SJSA1 (cell line): Measurements from ENCODE around the gene OPHN1. TPM values are rescaled to one million over a fixed set of nuclear protein-coding genes. Genes with fewer than 3 reads are reported as not detected.

Source experiments
- DNase-seq, 2 experiments: peaks; one replicate each; pipeline ENCODE4 v3.0.0-alpha.2; 2015 to 2020; ENCODE audit warnings: low spot score in 2 of 2, low read depth in 1 of 2
- H3K27ac ChIP-seq: fragments of 250-450 bp; sonication (Bioruptor Pico); 2 replicates; pipeline ENCODE4 v1.5.1; 2020; ENCODE audit warnings: mild to moderate bottlenecking, moderate library complexity
- H3K27me3 ChIP-seq: fragments of 250-450 bp; sonication (Bioruptor Pico); replicated peaks from 2 replicates; pipeline ENCODE4 v1.5.1; 2020; ENCODE audit warnings: mild to moderate bottlenecking, moderate library complexity
- H3K36me3 ChIP-seq: fragments of 250-450 bp; sonication (Bioruptor Pico); 2 replicates; pipeline ENCODE4 v1.5.1; 2020; ENCODE audit warnings: mild to moderate bottlenecking
- H3K4me1 ChIP-seq: fragments of 250-450 bp; sonication (Bioruptor Pico); replicated peaks from 2 replicates; pipeline ENCODE4 v1.6.1; 2021; ENCODE audit warnings: mild to moderate bottlenecking
- H3K4me3 ChIP-seq: fragments of 250-450 bp; sonication (Bioruptor Pico); 2 replicates; pipeline ENCODE4 v1.5.1; 2020; ENCODE audit warnings: mild to moderate bottlenecking
- H3K9me3 ChIP-seq: fragments of 250-450 bp; sonication (Bioruptor Pico); replicated peaks from 2 replicates; pipeline ENCODE4 v1.5.1; 2020; ENCODE audit warnings: mild to moderate bottlenecking
- total RNA-seq: library from RNA; depleted of rRNA; stranded (reverse); fragments of >200 nt; shearing (Covaris generic); gene quantifications from 2 replicates; pipeline ENCODE4 v1.2.3, GENCODE V29; 2014

The OPHN1 gene
- total RNA-seq, 1 experiment from 2014 or later = 7.8 TPM

DNA sequence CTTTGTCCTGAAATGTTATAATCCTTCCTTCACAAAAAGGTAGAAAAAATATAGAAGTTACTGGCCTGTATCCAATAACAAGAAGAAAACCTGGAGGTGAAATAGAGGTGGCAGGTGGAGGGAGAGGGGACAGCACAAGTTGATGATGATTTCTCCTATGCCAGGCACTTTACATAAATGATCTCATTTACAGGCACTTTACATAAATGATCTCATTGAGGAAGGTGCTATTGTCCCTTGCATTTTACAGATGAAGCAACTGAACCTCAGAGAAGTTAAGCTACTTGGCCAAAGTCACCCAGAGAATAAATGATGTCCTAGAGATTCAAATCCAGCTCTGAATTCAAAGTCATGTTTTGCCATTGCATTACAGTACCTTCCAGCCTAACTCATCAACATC is 7.1 kb upstream of the OPHN1 start:
- no peak overlapping the region for H3K4me3 ChIP-seq
- H3K9me3 ChIP-seq = no peaks in the 10 kb centered on the region
- H3K4me1 ChIP-seq = peaks cover 34% of the 10 kb centered on the region
- DNase-seq = no peak
- no peak overlapping the region for H3K27ac ChIP-seq
- H3K27me3 ChIP-seq = no peaks in the 10 kb centered on the region
- H3K36me3 ChIP-seq = no peaks in the 10 kb centered on the region

DNA sequence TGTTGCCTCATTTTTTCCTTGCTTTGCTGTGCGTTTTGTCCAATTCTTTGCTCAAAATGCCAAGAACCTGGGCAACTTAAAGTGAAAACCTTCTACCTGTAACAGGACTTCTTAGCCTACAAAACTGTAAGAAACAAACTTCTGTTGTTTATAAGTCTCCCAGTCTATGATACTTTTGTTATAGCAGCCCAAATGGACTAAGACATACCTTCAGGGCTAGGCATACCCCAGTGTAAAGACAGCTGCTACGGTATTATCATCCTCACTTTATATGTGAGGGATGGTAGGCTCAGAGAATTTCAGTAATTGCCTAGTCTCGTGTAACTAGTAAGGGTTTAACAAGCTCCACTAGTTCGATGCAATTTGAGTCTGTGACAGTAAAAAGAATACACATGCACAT is 6.0 kb upstream of the OPHN1 start:
- no peaks in the 10 kb centered on the region for H3K36me3 ChIP-seq
- H3K9me3 ChIP-seq = no peaks in the 10 kb centered on the region
- no peak for DNase-seq
- no peak overlapping the region for H3K27ac ChIP-seq
- no peaks in the 10 kb centered on the region for H3K27me3 ChIP-seq
- H3K4me1 ChIP-seq = peaks cover 38% of the 10 kb centered on the region
- H3K4me3 ChIP-seq = no peak overlapping the region

DNA sequence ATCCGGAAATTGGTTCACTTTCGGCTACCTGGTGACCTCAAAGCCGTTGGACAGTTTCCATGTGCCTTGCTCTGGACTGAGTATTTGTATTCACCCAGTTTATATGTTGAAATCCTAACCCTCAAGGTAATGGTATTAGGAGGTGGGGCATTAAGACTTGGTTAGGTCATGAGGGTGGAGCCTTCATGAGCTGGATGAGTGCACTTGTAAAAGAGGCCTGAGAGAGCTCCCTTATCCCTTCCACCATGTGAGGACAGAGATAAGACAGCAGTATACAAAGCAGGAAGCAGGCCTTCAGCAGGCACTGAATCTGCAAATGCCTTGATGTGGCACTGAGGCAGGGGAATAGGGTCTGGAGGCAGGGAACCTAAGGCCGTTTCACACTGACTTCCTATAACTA is 5.3 kb upstream of the OPHN1 start:
- Histone ChIP-seq H3K4me3 (no peak overlapping the region), H3K27me3 (no peaks in the 10 kb centered on the region), H3K36me3 (no peaks in the 10 kb centered on the region), H3K27ac (no peak overlapping the region), H3K9me3 (no peaks in the 10 kb centered on the region), H3K4me1 (peaks cover 41% of the 10 kb centered on the region)
- no peak for DNase-seq

DNA sequence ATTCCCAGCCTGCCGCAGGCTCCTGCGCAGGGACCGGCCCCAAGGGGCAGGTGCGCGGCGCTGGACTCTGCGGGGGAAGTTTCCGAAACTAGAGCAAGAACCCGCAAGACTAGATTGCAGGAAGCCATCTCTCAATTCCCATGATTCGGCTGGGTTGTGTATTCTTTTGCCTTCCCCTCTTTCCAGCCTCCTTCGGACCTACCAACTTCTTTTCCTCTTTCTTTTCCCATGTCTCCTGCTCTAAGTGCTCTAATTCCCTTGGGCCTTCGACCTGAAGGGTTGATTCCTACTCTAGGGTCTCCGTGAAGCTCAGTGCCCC is 645 bp upstream of the OPHN1 start:
- Histone ChIP-seq H3K27me3 (no peaks in the 10 kb centered on the region), H3K9me3 (no peaks in the 10 kb centered on the region), H3K4me3 (peak overlapping the region; percentile 53), H3K36me3 (peaks cover 10% of the 10 kb centered on the region; the same call in 1 of the 2 replicates), H3K4me1 (peaks cover 48% of the 10 kb centered on the region), H3K27ac (no peak overlapping the region)
- no peak for DNase-seq

DNA sequence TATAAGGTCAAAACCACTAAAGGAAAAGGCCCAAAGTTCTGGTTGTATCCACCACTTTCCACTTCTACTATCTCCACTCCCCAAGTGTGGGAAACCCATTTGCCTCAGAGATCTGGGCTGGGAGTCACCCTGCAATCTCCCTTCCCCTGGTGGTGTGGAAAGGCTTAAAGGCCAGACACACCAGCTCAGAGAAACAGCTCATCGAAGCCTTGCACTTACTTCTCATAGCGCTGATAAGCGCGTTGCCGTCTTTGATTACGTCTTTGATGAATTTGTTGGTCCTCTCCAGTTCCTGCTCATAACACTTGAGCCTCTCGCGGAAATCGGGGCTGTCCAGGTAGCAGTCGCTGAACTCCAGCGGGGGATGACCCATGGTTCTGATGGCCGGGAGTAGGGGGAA is 647 bp downstream of the OPHN1 start:
- Histone ChIP-seq H3K4me1 (peaks cover 61% of the 10 kb centered on the region), H3K36me3 (peaks cover 10% of the 10 kb centered on the region), H3K27ac (peak overlapping the region; percentile 35), H3K9me3 (no peaks in the 10 kb centered on the region), H3K4me3 (peak overlapping the region; percentile 53), H3K27me3 (no peaks in the 10 kb centered on the region)
- DNase-seq = no peak

DNA sequence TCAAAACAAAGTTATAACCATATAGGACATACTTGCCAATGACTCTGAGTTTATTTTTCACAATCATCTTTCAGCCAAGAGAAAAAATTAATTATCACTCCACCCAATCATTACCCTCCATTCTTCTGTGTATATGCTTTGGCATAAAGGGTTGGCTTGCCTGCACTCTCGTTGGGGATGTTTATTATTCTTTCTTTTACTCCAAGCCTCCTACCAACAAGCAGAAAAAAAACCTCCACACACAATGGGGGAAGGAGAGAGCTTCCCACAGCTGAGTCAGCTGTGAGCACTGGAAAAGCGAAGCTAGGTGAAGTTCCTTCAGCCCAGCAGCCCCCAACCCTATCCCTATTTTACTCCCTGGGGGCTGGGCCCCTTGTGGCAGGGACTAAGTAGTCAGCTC is 1.5 kb downstream of the OPHN1 start:
- no peak overlapping the region for H3K27ac ChIP-seq
- peaks cover 62% of the 10 kb centered on the region for H3K4me1 ChIP-seq
- H3K4me3 ChIP-seq = peak overlapping the region; percentile 53
- no peaks in the 10 kb centered on the region for H3K27me3 ChIP-seq
- H3K9me3 ChIP-seq = no peaks in the 10 kb centered on the region
- peaks cover 10% of the 10 kb centered on the region for H3K36me3 ChIP-seq
- peak; percentile 46 to 61 for DNase-seq

DNA sequence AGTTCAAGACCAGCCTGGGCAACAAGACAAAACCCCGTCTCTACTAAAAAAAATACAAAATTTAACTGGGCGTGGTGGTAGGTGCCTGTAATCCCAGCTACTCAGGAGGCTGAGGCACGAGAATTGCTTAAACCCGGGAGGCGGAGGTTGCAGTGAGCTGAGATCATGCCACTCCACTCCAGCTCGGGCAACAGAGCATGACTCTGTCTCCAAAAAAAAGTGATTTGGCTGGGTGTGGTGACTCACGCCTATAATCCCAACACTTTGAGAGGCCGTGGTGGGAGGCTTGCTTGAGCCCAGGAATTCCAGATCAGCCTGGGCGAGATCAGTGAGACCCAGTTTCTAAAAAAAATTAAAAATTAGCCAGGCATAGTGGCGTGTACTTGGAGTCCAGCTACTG is 4.1 kb downstream of the OPHN1 start:
- Histone ChIP-seq H3K36me3 (peaks cover 10% of the 10 kb centered on the region), H3K4me3 (no peak overlapping the region), H3K4me1 (peaks cover 58% of the 10 kb centered on the region), H3K27me3 (no peaks in the 10 kb centered on the region), H3K27ac (peak overlapping the region; percentile 70), H3K9me3 (no peaks in the 10 kb centered on the region)
- peak; percentile 61 to 79 for DNase-seq

DNA sequence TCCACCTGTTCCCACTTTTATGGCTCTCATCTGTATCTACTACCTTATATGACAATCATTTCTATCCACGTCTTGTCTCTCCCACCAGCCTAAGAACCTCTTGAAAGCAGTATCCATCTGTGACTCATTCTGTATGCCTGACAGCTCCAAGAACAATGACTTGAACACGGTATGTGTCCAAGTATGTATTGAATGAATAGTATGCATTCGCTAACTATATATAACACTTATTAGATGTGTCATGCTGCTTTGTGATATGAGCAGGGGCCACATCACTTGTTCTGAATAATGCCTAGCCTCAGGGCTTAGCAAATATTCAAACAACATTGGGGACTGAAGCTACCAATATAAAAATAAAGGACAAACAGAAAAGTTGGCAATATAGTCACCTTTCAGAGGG is 4.9 kb downstream of the OPHN1 start:
- Histone ChIP-seq H3K9me3 (no peaks in the 10 kb centered on the region), H3K4me1 (peaks cover 54% of the 10 kb centered on the region), H3K36me3 (peaks cover 10% of the 10 kb centered on the region), H3K27ac (peak overlapping the region; percentile 70), H3K4me3 (no peak overlapping the region), H3K27me3 (no peaks in the 10 kb centered on the region)
- peak; percentile 44 to 55 for DNase-seq

DNA sequence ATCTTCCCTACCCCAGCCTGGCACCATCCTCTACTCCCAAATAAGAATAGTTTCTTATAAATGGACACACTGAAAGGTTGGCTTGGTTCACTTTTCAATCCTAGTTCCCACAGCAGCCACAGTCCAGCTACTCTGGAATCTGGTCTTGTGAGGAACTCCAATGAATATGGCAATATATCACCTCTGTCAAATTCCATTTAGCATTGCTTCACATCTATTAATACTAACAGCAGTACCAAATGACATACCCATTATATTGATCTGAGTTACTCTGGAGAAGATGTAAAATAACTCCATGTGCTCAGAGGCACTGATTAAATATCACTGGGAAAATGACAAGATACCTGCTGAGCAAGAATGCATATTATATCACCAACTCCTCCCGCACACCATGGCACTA is 8.6 kb downstream of the OPHN1 start:
- Histone ChIP-seq H3K27me3 (no peaks in the 10 kb centered on the region), H3K4me1 (peaks cover 40% of the 10 kb centered on the region), H3K9me3 (no peaks in the 10 kb centered on the region), H3K36me3 (peaks cover 3% of the 10 kb centered on the region; the same call in 1 of the 2 replicates), H3K27ac (no peak overlapping the region), H3K4me3 (no peak overlapping the region)
- DNase-seq = no peak

DNA sequence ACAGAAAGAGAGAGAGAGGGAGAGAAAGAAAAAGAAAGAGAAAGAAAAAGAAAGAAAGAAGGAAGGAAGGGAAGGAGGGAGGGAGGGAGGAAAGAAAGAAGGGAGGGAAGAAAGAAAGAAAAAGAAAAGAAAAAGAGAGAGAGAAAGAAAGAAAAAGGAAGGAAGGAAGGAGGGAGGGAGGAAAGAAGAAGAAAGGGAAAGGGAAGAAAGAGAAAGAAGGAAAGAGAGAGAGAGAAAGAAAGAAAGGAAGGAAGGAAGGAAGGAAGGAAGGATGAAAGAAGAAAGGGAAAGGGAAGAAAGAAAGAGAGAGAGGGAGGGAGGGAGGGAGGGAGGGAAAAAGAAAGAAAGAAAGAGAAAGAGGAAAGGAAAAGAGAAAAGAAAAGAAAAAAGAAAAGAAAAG is 10.8 kb downstream of the OPHN1 start:
- DNase-seq = no peak
- no peak overlapping the region for H3K27ac ChIP-seq
- no peaks in the 10 kb centered on the region for H3K36me3 ChIP-seq
- H3K4me1 ChIP-seq = peaks cover 17% of the 10 kb centered on the region
- no peak overlapping the region for H3K4me3 ChIP-seq
- H3K27me3 ChIP-seq = no peaks in the 10 kb centered on the region
- H3K9me3 ChIP-seq = no peaks in the 10 kb centered on the region

DNA sequence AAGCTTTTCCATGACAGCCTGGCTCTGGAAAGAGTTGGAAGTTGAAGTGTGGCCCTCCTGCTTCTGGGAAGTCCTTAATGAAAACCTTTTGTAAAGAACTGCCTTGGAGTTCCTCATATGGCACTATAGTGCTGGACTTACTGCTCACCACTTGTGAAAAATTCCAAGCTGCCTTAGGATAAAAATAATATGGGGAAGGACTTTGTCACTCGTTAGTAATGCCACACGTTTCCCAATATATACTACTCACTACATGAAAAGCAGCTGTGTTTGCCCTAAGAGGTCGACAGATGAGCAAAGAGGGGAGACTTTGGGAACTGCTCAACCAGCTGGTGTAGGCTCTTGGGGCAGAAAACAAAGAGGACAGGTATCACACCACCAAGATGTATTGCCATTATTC is 11.7 kb downstream of the OPHN1 start:
- no peak for DNase-seq
- no peak overlapping the region for H3K27ac ChIP-seq
- H3K4me3 ChIP-seq = no peak overlapping the region

DNA sequence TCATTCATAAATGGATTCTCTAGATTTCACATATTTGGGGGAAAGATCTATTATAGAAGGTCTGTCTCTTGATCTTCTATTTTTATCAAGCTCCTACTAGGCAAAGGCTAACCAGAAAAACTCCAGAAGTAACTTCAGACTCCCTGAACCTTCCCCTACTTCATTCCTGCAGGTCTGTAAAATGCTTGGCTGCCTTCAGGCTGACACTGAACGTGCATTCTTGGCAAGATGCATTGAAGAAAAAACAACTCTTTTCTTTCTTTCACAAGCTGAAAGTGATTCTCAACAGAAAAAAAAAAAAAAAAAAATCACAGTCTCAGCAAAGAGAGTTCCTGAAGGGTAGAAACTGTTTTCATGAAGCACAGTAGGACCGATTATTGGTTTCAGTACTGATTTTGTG is 12.7 kb downstream of the OPHN1 start:
- H3K9me3 ChIP-seq = no peaks in the 10 kb centered on the region
- H3K27me3 ChIP-seq = no peaks in the 10 kb centered on the region
- no peak for DNase-seq
- H3K27ac ChIP-seq = no peak overlapping the region
- H3K36me3 ChIP-seq = no peaks in the 10 kb centered on the region
- H3K4me1 ChIP-seq = peaks cover 18% of the 10 kb centered on the region
- no peak overlapping the region for H3K4me3 ChIP-seq

More for the DNA sequence above, 11.7 kb downstream of the OPHN1 start:
- H3K27me3 ChIP-seq = no peaks in the 10 kb centered on the region
- peaks cover 18% of the 10 kb centered on the region for H3K4me1 ChIP-seq
- no peaks in the 10 kb centered on the region for H3K36me3 ChIP-seq
- no peaks in the 10 kb centered on the region for H3K9me3 ChIP-seq

DNA sequence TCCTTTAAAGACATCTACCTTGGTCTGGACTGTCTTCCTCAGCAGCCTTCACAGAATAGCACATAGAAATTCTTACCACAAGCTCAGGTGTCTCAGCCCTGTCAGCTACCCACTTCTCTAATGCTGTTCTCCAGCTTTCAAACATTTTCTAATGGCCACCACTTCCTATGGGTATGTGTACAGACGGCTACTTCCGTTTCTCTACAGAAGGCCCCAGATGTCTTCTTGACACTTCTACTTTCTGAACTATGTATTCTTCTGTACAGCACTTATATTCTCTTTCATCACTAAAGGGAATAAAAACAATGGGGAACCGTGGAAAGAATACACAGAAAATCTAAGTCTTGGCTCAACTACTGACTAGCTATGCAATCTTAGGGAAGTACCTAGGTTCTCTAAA is 13.3 kb downstream of the OPHN1 start:
- H3K4me1 ChIP-seq = peaks cover 18% of the 10 kb centered on the region
- DNase-seq = no peak
- no peaks in the 10 kb centered on the region for H3K36me3 ChIP-seq
- H3K27ac ChIP-seq = no peak overlapping the region
- no peaks in the 10 kb centered on the region for H3K9me3 ChIP-seq
- H3K4me3 ChIP-seq = no peak overlapping the region
- no peaks in the 10 kb centered on the region for H3K27me3 ChIP-seq

DNA sequence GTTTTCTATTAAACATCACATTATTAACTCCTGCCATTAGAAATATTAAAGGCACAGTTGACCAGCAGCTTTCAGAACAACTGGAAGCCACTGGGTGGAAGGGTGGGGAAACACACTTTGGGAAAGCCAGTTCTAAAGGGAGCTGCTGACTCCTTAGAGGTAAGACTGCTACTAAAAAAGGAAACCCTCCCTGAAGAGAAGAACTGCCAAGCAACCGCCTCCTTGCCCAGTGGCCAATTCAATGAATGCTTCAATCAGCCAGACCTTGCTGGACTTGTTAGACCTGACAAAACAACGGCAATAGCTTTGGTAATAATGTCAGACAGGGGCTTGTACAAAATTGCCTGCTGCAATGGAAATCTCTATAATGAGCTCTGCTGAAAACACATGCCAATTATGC is 15.6 kb downstream of the OPHN1 start:
- H3K27me3 ChIP-seq = no peaks in the 10 kb centered on the region
- no peak overlapping the region for H3K27ac ChIP-seq
- peaks cover 18% of the 10 kb centered on the region for H3K4me1 ChIP-seq
- H3K36me3 ChIP-seq = no peaks in the 10 kb centered on the region
- H3K9me3 ChIP-seq = no peaks in the 10 kb centered on the region
- DNase-seq = no peak
- no peak overlapping the region for H3K4me3 ChIP-seq

DNA sequence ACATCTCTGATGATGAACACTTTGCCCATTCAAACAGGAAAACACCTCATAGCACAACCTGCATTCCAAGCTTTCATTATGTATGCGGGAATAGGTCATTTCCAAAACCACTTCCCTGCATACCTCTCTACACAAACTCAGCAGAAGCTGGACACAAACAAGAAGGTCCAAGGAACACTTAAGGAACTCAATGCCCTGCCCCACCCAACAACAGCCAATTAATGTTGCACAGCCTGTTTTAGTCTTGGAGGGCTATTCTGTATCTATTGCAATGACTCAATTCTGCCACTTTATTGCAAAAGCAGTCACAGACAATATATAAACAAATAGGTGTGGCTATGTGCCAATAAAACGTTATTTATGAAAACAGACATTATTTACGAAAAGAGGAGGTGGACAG is 16.7 kb downstream of the OPHN1 start:
- H3K36me3 ChIP-seq = no peaks in the 10 kb centered on the region
- no peaks in the 10 kb centered on the region for H3K9me3 ChIP-seq
- no peak overlapping the region for H3K4me3 ChIP-seq
- no peak for DNase-seq
- H3K27ac ChIP-seq = no peak overlapping the region
- H3K27me3 ChIP-seq = no peaks in the 10 kb centered on the region
- peaks cover 15% of the 10 kb centered on the region for H3K4me1 ChIP-seq
